GM21390 (cell line): ENCODE data around the gene CACNA1B.

ENCODE experiments used
- ATAC-seq: cut with Tn5 transposase; IDR thresholded peaks from one replicate; pipeline ENCODE4 v1.9.1; 2021; ENCODE audit not compliant: unreplicated experiment

Gene CACNA1B

GRCh38 chr9:137918331-137919094, 40.9 kb downstream of the CACNA1B start:
- no peak for ATAC-seq

GRCh38 chr9:137919095-137919465, 41.5 kb downstream of the CACNA1B start:
- no peak for ATAC-seq

- ATAC-seq: no peak
Measured at GRCh38 chr9:137919649-137920141, 42.1 kb downstream of the CACNA1B start.

GRCh38 chr9:137920753-137921152, 43.2 kb downstream of the CACNA1B start:
- no peak for ATAC-seq

- ATAC-seq: no peak
Measured at GRCh38 chr9:137924169-137924568, 46.6 kb downstream of the CACNA1B start.

- no peak for ATAC-seq
Measured at GRCh38 chr9:137924761-137925369, 47.3 kb downstream of the CACNA1B start.

- ATAC-seq: no peak
Measured at GRCh38 chr9:137943655-137944054, 66.1 kb downstream of the CACNA1B start.

GRCh38 chr9:137945581-137945980, 68.0 kb downstream of the CACNA1B start:
- no peak for ATAC-seq

- no peak for ATAC-seq
Measured at GRCh38 chr9:137946993-137947392, 69.4 kb downstream of the CACNA1B start.

- no peak for ATAC-seq
Measured at GRCh38 chr9:137948642-137949041, 71.1 kb downstream of the CACNA1B start.

- no peak for ATAC-seq
Measured at GRCh38 chr9:137949260-137949659, 71.7 kb downstream of the CACNA1B start.

GRCh38 chr9:137951107-137951506, 73.5 kb downstream of the CACNA1B start:
- ATAC-seq: no peak

GRCh38 chr9:137951597-137952490, 74.3 kb downstream of the CACNA1B start:
- ATAC-seq: no peak

- ATAC-seq: no peak
Measured at GRCh38 chr9:137952976-137953666, 75.5 kb downstream of the CACNA1B start.

GRCh38 chr9:137953683-137954438, 76.3 kb downstream of the CACNA1B start:
- ATAC-seq: no peak

GRCh38 chr9:137955224-137955570, 77.6 kb downstream of the CACNA1B start:
- ATAC-seq: no peak

- ATAC-seq: no peak
Measured at GRCh38 chr9:137955586-137955985, 78.0 kb downstream of the CACNA1B start.

GRCh38 chr9:137956039-137956438, 78.5 kb downstream of the CACNA1B start:
- no peak for ATAC-seq

- ATAC-seq: no peak
Measured at GRCh38 chr9:137956688-137957385, 79.3 kb downstream of the CACNA1B start.
